MV-4-11 (cell line): Measurements from ENCODE around the gene ENGASE.
A peak's percentile ranks its signal among the peaks of the same experiment; 100 is the strongest.

Source experiments
- DNase-seq: peaks from one replicate; lab custom pipeline; 2025; lab: John Stamatoyannopoulos, UW

Gene ENGASE

GRCh38 chr17:79079421-79080200 lies 5.0 kb downstream of the ENGASE start:
- DNase-seq = no peak

- no peak for DNase-seq
Observed at GRCh38 chr17:79080349-79080748, 5.7 kb downstream of the ENGASE start.

GRCh38 chr17:79080761-79081290 lies 6.2 kb downstream of the ENGASE start:
- DNase-seq = no peak

GRCh38 chr17:79081571-79082276 lies 7.1 kb downstream of the ENGASE start:
- DNase-seq = no peak

- DNase-seq = no peak
Observed at GRCh38 chr17:79082311-79083190, 7.9 kb downstream of the ENGASE start.

GRCh38 chr17:79083191-79083971 lies 8.8 kb downstream of the ENGASE start:
- DNase-seq = no peak

- no peak for DNase-seq
Observed at GRCh38 chr17:79084291-79085153, 9.9 kb downstream of the ENGASE start.

- DNase-seq = no peak
Observed at GRCh38 chr17:79085154-79085920, 10.7 kb downstream of the ENGASE start.

GRCh38 chr17:79085921-79086551 lies 11.4 kb downstream of the ENGASE start:
- DNase-seq = no peak

GRCh38 chr17:79086609-79087427 lies 12.2 kb downstream of the ENGASE start:
- DNase-seq = no peak

- peak; percentile 23 for DNase-seq
Observed at GRCh38 chr17:79087428-79088143, 13.0 kb downstream of the ENGASE start.

GRCh38 chr17:79088247-79088996 lies 13.8 kb downstream of the ENGASE start:
- DNase-seq = no peak

GRCh38 chr17:79088997-79089328 lies 14.3 kb downstream of the ENGASE start:
- DNase-seq = no peak

- no peak for DNase-seq
Observed at GRCh38 chr17:79089720-79090442, 15.3 kb downstream of the ENGASE start.

GRCh38 chr17:79090443-79091225 lies 16.0 kb downstream of the ENGASE start:
- DNase-seq = no peak
